ENCODE results near the gene LEO1.
A peak's percentile ranks its signal among the peaks of the same experiment; 100 is the strongest.

LEO1 gene

DNA sequence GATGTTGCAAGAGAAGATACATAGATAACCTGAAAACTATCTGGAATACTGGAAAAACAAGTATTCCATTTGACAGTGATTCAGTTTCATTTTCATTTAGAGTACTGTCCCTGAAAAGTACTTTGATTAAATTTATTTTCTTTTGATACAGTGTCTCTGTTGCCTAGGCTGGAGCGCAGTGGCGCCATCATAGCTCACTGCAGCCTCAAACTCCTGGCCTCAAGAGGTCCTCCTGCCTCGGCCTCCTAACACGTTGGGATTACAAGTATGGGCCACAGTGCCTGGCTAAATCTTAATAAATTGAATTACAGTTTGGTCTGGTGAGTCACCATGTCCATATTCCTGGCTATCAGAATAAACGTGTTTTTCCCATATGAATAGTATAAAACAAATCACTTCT, 1.6 kb upstream of the LEO1 start:
- TF ChIP-seq, protein P1, sequence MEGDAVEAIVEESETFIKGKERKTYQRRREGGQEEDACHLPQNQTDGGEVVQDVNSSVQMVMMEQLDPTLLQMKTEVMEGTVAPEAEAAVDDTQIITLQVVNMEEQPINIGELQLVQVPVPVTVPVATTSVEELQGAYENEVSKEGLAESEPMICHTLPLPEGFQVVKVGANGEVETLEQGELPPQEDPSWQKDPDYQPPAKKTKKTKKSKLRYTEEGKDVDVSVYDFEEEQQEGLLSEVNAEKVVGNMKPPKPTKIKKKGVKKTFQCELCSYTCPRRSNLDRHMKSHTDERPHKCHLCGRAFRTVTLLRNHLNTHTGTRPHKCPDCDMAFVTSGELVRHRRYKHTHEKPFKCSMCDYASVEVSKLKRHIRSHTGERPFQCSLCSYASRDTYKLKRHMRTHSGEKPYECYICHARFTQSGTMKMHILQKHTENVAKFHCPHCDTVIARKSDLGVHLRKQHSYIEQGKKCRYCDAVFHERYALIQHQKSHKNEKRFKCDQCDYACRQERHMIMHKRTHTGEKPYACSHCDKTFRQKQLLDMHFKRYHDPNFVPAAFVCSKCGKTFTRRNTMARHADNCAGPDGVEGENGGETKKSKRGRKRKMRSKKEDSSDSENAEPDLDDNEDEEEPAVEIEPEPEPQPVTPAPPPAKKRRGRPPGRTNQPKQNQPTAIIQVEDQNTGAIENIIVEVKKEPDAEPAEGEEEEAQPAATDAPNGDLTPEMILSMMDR (IDR thresholded peaks at IDR 0.05) = no peak
- H3K36me3 ChIP-seq = no peaks in the 10 kb centered on the region
- no peaks in the 10 kb centered on the region for H3K27me3 ChIP-seq
- H3K4me3 ChIP-seq (ENCODE audit: low read depth in 1 of 2, low read length in 1 of 2) = no peak overlapping the region
- peaks cover 11 to 17% of the 10 kb centered on the region in 2 experiments for H3K4me1 ChIP-seq (ENCODE audit: control insufficient read depth in 1 of 2, insufficient read depth in 1 of 2, low read depth in 1 of 2, low read length in 1 of 2)
- no peaks in the 10 kb centered on the region for H3K9me3 ChIP-seq
- H3K27ac ChIP-seq = no peak overlapping the region

DNA sequence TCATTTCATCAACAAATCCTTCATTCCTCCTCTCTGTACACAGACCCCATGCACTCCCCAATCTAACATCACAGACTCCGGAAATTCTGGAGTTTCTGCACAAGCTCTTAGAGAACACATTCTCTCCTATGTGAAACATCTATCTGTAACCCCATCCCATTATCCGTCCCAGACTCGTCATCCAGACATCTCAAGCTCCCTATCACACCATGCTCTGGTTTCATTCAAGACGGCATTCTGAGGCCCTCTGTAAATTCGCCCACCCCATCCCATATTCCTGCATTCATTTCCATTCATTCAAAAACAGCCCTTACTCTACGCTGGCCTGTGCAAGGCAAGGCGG, 575 bp downstream of the LEO1 start:
- H3K4me1 ChIP-seq (ENCODE audit: control insufficient read depth in 1 of 2, insufficient read depth in 1 of 2, low read depth in 1 of 2, low read length in 1 of 2) = peaks cover 11 to 17% of the 10 kb centered on the region in 2 experiments
- no peaks in the 10 kb centered on the region for H3K27me3 ChIP-seq
- peak overlapping the region; percentile 85 to 92 for H3K4me3 ChIP-seq (ENCODE audit: low read depth in 1 of 2, low read length in 1 of 2)
- H3K27ac ChIP-seq = peak overlapping the region; percentile 77
- TF ChIP-seq, protein P1 (IDR thresholded peaks at IDR 0.05) = no peak
- peaks cover 6% of the 10 kb centered on the region for H3K9me3 ChIP-seq
- no peaks in the 10 kb centered on the region for H3K36me3 ChIP-seq

DNA sequence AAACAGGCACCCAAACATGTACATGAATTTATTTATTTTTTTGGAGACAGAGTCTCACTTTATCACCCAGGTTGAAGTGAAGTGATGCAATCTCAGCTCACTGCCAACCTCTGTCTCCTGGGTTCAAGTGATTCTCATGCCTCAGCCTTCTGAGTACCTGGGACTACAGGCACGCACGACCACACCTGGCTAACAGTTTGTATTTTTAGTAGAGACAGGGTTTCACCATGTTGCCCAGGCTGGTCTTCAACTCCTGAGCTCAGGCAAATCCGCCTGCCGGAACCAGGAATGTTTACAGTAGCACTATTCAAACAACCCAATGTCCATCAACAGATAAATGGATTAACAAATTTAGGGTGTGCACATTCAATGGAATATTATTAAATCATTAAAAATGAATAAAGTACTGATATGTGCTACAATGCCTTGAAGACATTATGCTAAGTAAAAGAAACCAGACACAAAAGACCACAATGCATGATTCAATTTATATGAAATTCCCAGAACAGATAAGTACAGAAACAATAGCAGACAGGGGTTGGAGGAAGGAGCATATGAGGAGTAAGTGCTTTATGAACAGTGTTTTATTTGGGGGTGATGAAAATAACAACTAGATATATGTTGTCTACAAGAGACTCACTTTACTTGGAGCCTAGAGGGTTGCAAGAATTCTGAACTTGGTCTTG, 1.3 kb downstream of the LEO1 start:
- Histone ChIP-seq H3K4me1 (ENCODE audit: control insufficient read depth in 1 of 2, insufficient read depth in 1 of 2, low read depth in 1 of 2, low read length in 1 of 2) (peaks cover 11 to 17% of the 10 kb centered on the region in 2 experiments), H3K4me3 (ENCODE audit: low read depth in 1 of 2, low read length in 1 of 2) (no peak overlapping the region), H3K27ac (no peak overlapping the region), H3K27me3 (no peaks in the 10 kb centered on the region), H3K9me3 (peaks cover 6% of the 10 kb centered on the region), H3K36me3 (no peaks in the 10 kb centered on the region)
- TF ChIP-seq, protein P1 (IDR thresholded peaks at IDR 0.05) = no peak

DNA sequence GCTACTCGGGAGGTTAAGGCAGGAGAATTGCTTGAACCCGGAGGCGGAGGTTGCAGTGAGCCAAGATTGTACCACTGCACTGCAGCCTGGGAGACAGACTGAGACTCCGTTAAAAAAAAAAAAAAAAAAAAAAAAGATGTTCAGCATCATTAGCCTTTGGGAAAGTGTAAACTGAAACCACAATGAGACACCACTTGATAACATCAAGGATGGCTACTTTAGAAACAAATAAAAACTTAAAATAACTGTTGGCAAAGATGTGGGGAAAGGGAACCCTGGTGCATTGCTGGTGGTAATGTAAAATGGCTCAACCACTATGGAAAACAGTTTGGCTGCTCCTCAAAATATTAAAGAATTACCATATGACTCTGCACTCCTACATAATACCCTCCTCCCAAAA, 1.9 kb downstream of the LEO1 start:
- Histone ChIP-seq H3K36me3 (no peaks in the 10 kb centered on the region), H3K4me3 (ENCODE audit: low read depth in 1 of 2, low read length in 1 of 2) (no peak overlapping the region), H3K9me3 (peaks cover 6% of the 10 kb centered on the region), H3K4me1 (ENCODE audit: control insufficient read depth in 1 of 2, insufficient read depth in 1 of 2, low read depth in 1 of 2, low read length in 1 of 2) (peaks cover 11 to 17% of the 10 kb centered on the region in 2 experiments), H3K27me3 (no peaks in the 10 kb centered on the region), H3K27ac (no peak overlapping the region)
- TF ChIP-seq, protein P1 (IDR thresholded peaks at IDR 0.05) = no peak

DNA sequence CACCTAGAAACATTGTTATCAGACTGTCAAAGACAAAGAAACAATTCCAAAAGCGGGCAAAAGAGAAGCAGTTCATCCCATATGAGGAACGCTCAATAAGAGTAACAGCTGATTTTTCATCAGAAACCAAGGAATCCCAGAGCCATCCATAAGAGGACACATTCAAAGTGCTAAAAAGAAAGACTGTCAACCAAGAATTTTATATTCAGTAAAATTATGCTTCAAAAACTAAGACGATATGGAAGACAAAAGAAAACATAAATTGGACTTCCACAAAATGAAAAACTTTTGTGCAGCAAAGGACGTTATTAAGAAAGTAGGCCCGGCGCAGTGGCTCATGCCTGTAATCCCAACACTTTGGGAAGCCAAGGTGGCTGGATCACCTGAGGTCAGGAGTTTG, 4.0 kb downstream of the LEO1 start:
- peaks cover 3% of the 10 kb centered on the region for H3K36me3 ChIP-seq
- no peak overlapping the region for H3K27ac ChIP-seq
- H3K4me1 ChIP-seq (ENCODE audit: control insufficient read depth in 1 of 2, insufficient read depth in 1 of 2, low read depth in 1 of 2, low read length in 1 of 2) = peaks cover 11 to 17% of the 10 kb centered on the region in 2 experiments
- H3K9me3 ChIP-seq = peaks cover 6% of the 10 kb centered on the region
- TF ChIP-seq, protein P1 (IDR thresholded peaks at IDR 0.05) = no peak
- H3K4me3 ChIP-seq (ENCODE audit: low read depth in 1 of 2, low read length in 1 of 2) = no peak overlapping the region
- no peaks in the 10 kb centered on the region for H3K27me3 ChIP-seq
